HepG2 (cell line): ENCODE results near the gene PRDM12. TPM values are rescaled to one million over a fixed set of nuclear protein-coding genes. Genes with fewer than 3 reads are reported as not detected.
A peak's percentile ranks its signal among the peaks of the same experiment; 100 is the strongest.

Experiments
- AGO2 ChIP-seq: fragments of 200-400 bp; formaldehyde crosslinking; optimal IDR thresholded peaks from 2 replicates; pipeline ENCODE3; 2017; ENCODE audit warnings: mild to moderate bottlenecking, low read depth, low read length, moderate library complexity
- DNMT1 ChIP-seq: sonication (generic); formaldehyde crosslinking; IDR thresholded peaks from 2 replicates; pipeline ENCODE4 v1.5.1; 2020; ENCODE audit warnings: mild to moderate bottlenecking, missing genetic modification reagents
- ELF4 ChIP-seq: sonication (generic); formaldehyde crosslinking; IDR thresholded peaks from 2 replicates; pipeline ENCODE4 v1.5.0; 2020; ENCODE audit warnings: missing genetic modification reagents, mild to moderate bottlenecking, moderate library complexity, borderline replicate concordance
- HOXD1 ChIP-seq: sonication (generic); formaldehyde crosslinking; IDR thresholded peaks from 2 replicates; pipeline ENCODE4 v1.5.0; 2020; ENCODE audit warnings: missing genetic modification reagents
- KDM1A ChIP-seq: IDR thresholded peaks from 2 replicates; pipeline ENCODE4 v1.6.1; 2016; ENCODE audit warnings: missing compliant biosample characterization
- MLLT10 ChIP-seq: sonication (generic); formaldehyde crosslinking; IDR thresholded peaks from 2 replicates; pipeline ENCODE4 v1.4.0; 2020; ENCODE audit warnings: missing genetic modification reagents
- RNF2 ChIP-seq: fragments of 450-650 bp; conservative IDR thresholded peaks from 2 replicates; pipeline ENCODE4 v1.6.1; 2016; ENCODE audit warnings: low read depth
- RXRB ChIP-seq: IDR thresholded peaks from 2 replicates; pipeline ENCODE4 v1.6.1; 2016; ENCODE audit warnings: borderline replicate concordance, missing genetic modification reagents, missing compliant biosample characterization
- ZEB1 ChIP-seq: IDR thresholded peaks from 2 replicates; pipeline ENCODE4 v1.6.1; 2012; ENCODE audit warnings: mild to moderate bottlenecking, low read depth, inconsistent platforms; ENCODE audit not compliant: insufficient replicate concordance
- ZKSCAN5 ChIP-seq: sonication (generic); formaldehyde crosslinking; IDR thresholded peaks from 2 replicates; pipeline ENCODE4 v1.5.1; 2020; ENCODE audit warnings: mild to moderate bottlenecking, missing genetic modification reagents
- ZNF17 ChIP-seq: sonication (generic); formaldehyde crosslinking; IDR thresholded peaks from 2 replicates; pipeline ENCODE4 v1.5.0; 2020; ENCODE audit warnings: mild to moderate bottlenecking, missing genetic modification reagents
- ZNF749 ChIP-seq: sonication (generic); formaldehyde crosslinking; IDR thresholded peaks from 2 replicates; pipeline ENCODE4 v1.8.0; 2022; ENCODE audit warnings: mild to moderate bottlenecking, missing genetic modification reagents, moderate library complexity, borderline replicate concordance
- polyA plus RNA-seq, 8 experiments: library from polyadenylated mRNA; depleted of rRNA in 3 of 8; stranded (reverse) in 7 of 8; unstranded in 1 of 8; fragments of >200 nt; fragmentation: Illumina TruSeq in 4 of 8; extraction: Trizol in 4 of 8; gene quantifications; 2 replicates each; pipeline versions ENCODE4 v1.2.1 to v1.2.3, GENCODE V29; 2011 to 2016; ENCODE audit warnings: low read depth in 4 of 8, missing spikeins in 1 of 8, mixed read lengths in 1 of 8; ENCODE audit not compliant: insufficient read depth in 1 of 8
- total RNA-seq, 5 experiments: library from RNA; depleted of rRNA; stranded (reverse); fragments of >200 nt; fragmentation: Illumina TruSeq; extraction: Trizol; gene quantifications; 2 replicates each; pipeline ENCODE4 v1.2.3, GENCODE V29; 2016; ENCODE audit warnings: low read depth in 1 of 5
- TF ChIP-seq, protein P1 (sequence below): sonication (generic); formaldehyde crosslinking; conservative IDR thresholded peaks from 2 replicates; pipeline ENCODE4 v1.4.0; 2020; ENCODE audit warnings: missing genetic modification reagents
- TF ChIP-seq, protein P2 (sequence below): sonication (generic); formaldehyde crosslinking; IDR thresholded peaks from 2 replicates; pipeline ENCODE4 v1.5.0; 2020; ENCODE audit warnings: mild to moderate bottlenecking, missing genetic modification reagents, borderline replicate concordance
- TF ChIP-seq, protein P3 (sequence below): sonication (generic); IDR thresholded peaks from 2 replicates; pipeline ENCODE4 v1.6.1; 2016; ENCODE audit warnings: low read depth, borderline replicate concordance
- TF ChIP-seq, protein P4 (sequence below): sonication (generic); formaldehyde crosslinking; IDR thresholded peaks from 2 replicates; pipeline ENCODE4 v1.5.0; 2020; ENCODE audit warnings: missing genetic modification reagents
- TF ChIP-seq, protein P5 (sequence below), 2 experiments: sonication (generic) in 1 of 2; formaldehyde crosslinking in 1 of 2; IDR thresholded peaks; 2 replicates each; pipeline versions ENCODE4 v1.6.1 to v1.9.0; 2014 to 2022; ENCODE audit warnings: antibody characterized with exemption in 1 of 2, borderline replicate concordance in 1 of 2, inconsistent platforms in 1 of 2, low read depth in 1 of 2, missing genetic modification reagents in 1 of 2

Gene PRDM12
- total and polyA plus RNA-seq, 2 of the 13 experiments (the other 11 are each of a cell fraction or from before 2014, with no cell fraction given), result 0.04 to 0.07 TPM

DNA sequence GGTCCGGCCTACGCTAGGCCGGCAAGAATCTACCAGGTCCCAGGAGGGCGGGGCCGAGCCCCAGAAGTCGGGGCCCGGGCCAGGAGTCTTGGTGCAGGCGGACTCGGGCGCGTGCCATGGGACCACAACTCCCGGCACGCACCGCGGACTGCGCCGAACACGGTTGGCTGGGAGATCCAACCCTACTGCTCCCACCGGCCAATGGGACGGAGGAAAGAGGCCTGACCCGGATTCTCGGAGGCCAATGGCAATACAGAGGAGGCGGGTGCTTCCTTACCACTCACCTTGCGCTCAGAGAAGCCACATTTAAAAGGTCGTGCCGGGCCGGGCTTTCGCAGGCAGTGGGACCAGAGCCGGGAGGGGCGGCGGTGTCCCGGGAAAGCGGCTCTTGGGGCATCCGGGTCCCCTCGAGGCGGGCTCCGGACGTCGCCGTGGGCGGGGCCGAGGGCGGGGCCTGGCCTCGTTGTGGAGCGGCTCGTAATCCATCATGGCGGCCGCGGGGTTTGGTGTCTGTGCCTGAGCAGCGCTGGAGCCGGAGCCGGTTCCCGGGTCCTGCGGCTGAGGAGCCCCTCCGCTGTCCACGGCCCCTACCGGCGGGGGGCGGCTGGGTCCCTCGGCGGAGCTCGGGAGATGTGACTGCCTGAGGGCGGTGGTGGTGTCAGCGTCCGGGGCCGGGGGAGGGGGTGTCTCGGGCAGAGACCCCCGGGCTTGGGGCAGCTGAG is 48.3 kb downstream of the PRDM12 start (continued):
- TF ChIP-seq ZEB1 (peak; percentile 15), RXRB (no peak), MLLT10 (CRISPR knock-in tag) (no peak), DNMT1 (CRISPR knock-in tag) (no peak), ZNF17 (CRISPR knock-in tag) (no peak), AGO2 (no peak), RNF2 (no peak), ZNF749 (CRISPR knock-in tag) (no peak), ZKSCAN5 (CRISPR knock-in tag) (no peak), HOXD1 (CRISPR knock-in tag) (no peak), KDM1A (CRISPR knock-in tag) (no peak), ELF4 (CRISPR knock-in tag) (no peak)
- TF ChIP-seq, protein P1, sequence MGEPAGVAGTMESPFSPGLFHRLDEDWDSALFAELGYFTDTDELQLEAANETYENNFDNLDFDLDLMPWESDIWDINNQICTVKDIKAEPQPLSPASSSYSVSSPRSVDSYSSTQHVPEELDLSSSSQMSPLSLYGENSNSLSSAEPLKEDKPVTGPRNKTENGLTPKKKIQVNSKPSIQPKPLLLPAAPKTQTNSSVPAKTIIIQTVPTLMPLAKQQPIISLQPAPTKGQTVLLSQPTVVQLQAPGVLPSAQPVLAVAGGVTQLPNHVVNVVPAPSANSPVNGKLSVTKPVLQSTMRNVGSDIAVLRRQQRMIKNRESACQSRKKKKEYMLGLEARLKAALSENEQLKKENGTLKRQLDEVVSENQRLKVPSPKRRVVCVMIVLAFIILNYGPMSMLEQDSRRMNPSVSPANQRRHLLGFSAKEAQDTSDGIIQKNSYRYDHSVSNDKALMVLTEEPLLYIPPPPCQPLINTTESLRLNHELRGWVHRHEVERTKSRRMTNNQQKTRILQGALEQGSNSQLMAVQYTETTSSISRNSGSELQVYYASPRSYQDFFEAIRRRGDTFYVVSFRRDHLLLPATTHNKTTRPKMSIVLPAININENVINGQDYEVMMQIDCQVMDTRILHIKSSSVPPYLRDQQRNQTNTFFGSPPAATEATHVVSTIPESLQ (CRISPR knock-in tag), result no peak
- TF ChIP-seq, protein P2, sequence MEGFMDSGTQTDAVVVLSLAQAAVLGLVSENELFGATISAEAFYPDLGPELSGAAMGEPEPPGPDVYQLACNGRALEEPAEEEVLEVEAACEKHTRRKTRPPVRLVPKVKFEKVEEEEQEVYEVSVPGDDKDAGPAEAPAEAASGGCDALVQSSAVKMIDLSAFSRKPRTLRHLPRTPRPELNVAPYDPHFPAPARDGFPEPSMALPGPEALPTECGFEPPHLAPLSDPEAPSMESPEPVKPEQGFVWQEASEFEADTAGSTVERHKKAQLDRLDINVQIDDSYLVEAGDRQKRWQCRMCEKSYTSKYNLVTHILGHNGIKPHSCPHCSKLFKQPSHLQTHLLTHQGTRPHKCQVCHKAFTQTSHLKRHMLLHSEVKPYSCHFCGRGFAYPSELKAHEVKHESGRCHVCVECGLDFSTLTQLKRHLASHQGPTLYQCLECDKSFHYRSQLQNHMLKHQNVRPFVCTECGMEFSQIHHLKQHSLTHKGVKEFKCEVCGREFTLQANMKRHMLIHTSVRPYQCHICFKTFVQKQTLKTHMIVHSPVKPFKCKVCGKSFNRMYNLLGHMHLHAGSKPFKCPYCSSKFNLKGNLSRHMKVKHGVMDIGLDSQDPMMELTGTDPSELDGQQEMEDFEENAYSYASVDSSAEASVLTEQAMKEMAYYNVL, result no peak; the same call in 1 of the 2 replicates
- TF ChIP-seq, protein P3, sequence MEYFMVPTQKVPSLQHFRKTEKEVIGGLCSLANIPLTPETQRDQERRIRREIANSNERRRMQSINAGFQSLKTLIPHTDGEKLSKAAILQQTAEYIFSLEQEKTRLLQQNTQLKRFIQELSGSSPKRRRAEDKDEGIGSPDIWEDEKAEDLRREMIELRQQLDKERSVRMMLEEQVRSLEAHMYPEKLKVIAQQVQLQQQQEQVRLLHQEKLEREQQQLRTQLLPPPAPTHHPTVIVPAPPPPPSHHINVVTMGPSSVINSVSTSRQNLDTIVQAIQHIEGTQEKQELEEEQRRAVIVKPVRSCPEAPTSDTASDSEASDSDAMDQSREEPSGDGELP, result no peak
- TF ChIP-seq, protein P4, sequence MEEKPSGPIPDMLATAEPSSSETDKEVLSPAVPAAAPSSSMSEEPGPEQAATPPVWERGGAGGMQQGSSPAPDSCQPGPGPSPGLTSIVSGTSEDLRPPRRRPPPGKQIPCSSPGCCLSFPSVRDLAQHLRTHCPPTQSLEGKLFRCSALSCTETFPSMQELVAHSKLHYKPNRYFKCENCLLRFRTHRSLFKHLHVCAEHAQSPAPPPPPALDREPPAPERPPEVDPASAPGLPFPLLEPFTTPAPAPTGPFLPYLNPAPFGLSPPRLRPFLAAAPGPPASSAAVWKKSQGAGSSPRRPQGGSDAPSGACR (CRISPR knock-in tag), result no peak
- TF ChIP-seq, protein P5, sequence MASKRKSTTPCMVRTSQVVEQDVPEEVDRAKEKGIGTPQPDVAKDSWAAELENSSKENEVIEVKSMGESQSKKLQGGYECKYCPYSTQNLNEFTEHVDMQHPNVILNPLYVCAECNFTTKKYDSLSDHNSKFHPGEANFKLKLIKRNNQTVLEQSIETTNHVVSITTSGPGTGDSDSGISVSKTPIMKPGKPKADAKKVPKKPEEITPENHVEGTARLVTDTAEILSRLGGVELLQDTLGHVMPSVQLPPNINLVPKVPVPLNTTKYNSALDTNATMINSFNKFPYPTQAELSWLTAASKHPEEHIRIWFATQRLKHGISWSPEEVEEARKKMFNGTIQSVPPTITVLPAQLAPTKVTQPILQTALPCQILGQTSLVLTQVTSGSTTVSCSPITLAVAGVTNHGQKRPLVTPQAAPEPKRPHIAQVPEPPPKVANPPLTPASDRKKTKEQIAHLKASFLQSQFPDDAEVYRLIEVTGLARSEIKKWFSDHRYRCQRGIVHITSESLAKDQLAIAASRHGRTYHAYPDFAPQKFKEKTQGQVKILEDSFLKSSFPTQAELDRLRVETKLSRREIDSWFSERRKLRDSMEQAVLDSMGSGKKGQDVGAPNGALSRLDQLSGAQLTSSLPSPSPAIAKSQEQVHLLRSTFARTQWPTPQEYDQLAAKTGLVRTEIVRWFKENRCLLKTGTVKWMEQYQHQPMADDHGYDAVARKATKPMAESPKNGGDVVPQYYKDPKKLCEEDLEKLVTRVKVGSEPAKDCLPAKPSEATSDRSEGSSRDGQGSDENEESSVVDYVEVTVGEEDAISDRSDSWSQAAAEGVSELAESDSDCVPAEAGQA (IDR thresholded peaks at IDR 0.05; ENCODE audit: low read depth), result no peak
- TF ChIP-seq, protein P5 (CRISPR knock-in tag; IDR thresholded peaks at IDR 0.05; ENCODE audit: borderline replicate concordance), result 0 out of 2 replicates have a peak, but pooled peaks have one; percentile 21
